NCI-H146 treated with DMSO at 0.1 percent for 48 hours (cell line): ENCODE measurements around the gene TES.

ENCODE experiments used
- DNase-seq: peaks from one replicate; lab custom pipeline; 2025; ENCODE audit not compliant: unreplicated experiment; lab: John Stamatoyannopoulos, UW

The TES gene

DNA sequence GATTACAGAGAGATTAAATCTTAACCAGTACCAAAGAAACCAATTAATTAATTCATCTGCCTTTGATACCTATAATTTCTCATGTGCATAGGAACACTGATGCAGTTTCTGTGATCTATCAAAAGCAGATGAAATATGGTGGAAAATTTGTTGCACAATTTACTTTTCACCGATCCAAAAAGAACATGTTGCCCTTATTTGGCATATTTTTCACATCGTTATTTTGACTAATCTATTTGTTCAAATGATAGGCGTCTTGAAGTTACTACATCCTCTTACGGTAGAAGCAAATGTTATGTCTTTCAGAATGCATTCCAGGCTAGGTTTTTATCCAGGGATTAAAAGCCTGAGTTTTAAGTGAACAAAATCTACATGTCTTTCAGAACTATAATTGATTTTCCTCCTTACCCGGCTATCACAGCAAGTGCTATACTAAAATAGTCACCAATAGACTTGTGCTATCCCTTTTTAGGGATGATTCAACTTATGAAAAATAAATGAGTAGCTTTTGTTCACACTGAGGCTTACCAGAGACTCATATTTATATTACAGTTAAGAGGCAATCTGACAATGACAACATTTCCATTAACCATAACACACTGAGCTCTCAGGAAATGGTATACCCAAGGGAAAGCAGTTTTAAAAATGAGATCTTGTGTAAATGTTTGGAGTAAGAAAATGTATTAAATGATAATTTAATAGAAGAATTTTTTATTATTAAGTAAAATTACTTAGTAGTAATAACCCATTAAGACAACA lies 16.8 kb upstream of the TES start:
- no peak for DNase-seq

- no peak for DNase-seq
These were observed 16.2 kb upstream of the TES start for GRCh38 chr7:116194115-116194514.

- DNase-seq = no peak
These were observed 14.9 kb upstream of the TES start for GRCh38 chr7:116195451-116195850.

- no peak for DNase-seq
These were observed 13.4 kb upstream of the TES start for GRCh38 chr7:116196947-116197346.

DNA sequence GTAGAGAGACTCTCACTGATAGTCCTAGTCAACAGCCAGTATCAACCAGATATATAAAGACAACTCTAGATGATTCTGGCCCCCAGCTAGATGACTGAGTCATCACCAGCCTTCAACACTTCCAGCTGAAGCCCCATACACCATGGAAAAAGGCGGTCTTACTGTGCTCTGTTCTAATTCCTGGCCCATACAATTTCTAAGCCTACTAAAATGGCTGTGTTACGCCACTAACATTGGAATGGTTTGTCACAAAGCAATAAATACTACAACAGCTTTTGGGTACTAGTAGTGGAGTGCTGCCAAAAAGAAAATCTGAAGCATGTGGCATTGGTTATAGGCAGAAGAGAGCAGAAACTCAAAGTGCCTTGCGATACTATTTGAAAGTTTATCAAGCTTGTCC lies 13.0 kb upstream of the TES start:
- no peak for DNase-seq

- DNase-seq = no peak
These were observed 11.5 kb upstream of the TES start for GRCh38 chr7:116198748-116199410.

DNA sequence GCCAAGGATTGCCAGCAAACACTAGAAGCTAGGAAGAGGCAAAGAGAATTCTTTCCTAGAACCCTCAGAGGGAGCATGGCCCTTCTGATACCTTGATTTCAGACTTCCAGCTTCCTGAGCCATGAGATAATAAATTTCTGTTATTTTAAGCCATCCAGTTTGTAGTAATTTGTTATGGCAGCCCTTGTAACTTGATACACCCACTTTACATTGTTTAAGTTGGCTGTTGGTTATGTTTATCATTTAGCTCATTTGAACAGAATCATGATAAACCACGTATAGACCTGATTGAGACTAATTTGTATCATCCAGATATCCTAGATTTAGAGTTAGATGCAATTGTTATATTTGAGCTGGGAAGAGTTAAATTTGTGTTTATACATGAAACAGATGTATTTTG lies 9.4 kb upstream of the TES start:
- no peak for DNase-seq

DNA sequence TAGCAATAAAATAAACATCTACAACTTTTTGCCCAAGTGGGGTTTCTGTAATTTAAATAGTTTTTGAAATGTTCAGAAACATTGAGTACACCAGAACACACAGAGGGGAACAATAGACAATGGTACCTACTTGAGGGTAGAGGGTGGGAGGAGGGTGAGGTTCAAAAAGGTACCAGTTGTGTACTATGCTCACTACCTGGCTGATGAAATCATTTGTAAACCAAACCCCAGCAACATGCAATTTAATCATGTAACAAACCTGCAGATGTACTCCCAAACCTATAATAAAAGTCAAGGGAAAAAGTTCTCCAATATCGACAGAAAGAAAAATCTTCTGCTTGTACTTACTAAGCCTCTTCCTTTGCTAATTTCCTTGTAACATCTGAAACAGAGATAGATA lies 4.2 kb upstream of the TES start:
- DNase-seq = no peak

GRCh38 chr7:116208919-116209318 lies 1.4 kb upstream of the TES start:
- no peak for DNase-seq

GRCh38 chr7:116209561-116210070 lies 723 bp upstream of the TES start:
- no peak for DNase-seq

DNA sequence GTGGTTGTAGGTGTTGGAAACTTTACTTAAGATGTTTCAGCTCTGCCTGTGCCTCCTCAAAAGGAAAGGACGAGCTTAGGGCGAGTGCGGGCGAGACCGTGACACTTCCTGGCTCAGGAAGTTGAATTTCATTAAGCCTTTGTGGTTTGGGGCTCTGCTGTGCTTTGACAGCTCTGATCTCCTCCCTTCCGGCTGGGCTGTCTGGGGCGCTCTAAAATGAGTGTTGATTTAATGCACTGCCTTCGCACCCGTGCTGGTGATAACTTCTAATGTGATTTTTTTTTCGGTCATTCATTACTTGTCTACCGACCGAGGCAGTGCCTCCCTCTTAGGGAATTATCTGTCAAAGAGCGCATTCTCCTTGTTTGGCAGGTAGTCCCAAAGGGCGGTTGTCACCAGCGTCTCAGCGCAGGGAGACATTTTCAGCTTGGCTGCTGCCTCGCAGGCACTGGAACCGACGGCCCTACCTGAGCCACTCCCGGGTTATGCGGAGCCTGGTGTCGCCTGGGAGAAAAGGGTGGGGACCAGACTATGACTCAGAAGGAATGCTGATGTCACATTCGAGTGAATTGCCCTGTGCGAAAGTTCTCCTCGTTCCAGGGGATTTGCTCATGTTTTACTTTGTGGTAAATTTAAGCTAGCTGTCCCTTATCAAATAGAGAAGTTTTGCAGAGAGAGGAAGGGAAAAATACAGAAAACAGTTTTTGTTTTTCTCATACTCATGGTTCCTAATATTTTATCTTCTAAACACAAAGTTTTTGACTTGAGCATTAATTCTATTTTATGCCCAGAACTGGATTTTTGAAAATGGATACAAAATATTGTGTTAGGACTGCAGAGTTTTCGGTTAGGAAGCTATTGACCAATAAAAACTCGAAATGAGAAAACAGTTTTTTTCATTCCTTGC lies 920 bp downstream of the TES start:
- DNase-seq = no peak

- no peak for DNase-seq
These were observed 1.7 kb downstream of the TES start for GRCh38 chr7:116211913-116212596.

DNA sequence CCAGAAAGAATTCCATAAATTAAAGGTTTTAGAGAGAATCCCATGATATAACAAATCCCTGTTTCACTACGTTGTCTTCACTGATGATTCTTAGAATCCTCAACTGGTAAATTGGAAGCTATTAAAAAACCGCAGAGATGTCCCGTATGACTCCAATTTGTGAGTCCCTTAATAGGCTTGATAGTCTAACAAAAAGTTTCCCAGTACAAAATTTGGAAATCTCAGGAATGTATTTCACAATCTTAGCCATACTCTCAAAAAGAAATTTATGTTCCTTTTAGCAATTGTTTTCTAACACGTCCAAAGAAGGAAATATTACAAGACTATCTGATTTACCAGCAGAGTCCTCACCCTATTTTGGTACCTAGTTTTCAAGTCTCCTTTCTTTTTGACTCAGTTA lies 2.5 kb downstream of the TES start:
- DNase-seq = no peak

DNA sequence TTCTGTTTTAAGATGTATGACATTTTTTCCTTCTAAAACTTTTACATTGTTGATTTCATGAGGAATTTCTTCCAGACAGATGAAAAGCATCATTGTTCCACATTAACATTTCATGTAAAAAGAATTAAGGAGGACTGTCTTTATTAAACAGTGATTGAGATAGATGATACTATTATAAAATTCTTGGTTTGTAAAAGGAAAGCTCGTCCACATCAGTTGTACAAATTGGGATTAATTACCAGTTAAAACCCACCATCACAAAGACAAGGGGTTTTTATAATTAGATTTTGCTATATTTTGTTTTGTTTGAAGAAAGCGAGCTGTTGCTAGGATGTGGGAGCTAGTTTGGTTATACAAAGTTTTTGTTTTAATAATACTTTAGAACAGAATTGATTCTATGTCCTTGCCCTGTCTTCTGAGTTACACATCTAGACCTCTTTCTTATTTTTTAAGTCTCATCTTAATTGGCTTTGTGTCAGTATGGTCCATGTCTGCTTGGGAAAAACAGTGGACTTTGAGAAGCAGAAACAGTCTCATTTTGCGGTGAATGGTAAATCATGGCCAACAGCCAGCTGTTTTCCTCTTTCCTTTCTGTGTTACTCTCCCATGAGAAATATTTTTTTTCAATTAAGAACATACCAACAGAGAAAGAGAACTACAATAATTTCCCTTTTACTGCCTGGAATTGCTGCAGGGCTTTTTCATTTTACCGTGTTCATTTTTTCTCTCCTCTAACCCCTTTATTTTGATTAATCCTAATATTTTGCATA lies 3.2 kb downstream of the TES start:
- no peak for DNase-seq

- DNase-seq = no peak
These were observed 4.6 kb downstream of the TES start for GRCh38 chr7:116214921-116215320.

DNA sequence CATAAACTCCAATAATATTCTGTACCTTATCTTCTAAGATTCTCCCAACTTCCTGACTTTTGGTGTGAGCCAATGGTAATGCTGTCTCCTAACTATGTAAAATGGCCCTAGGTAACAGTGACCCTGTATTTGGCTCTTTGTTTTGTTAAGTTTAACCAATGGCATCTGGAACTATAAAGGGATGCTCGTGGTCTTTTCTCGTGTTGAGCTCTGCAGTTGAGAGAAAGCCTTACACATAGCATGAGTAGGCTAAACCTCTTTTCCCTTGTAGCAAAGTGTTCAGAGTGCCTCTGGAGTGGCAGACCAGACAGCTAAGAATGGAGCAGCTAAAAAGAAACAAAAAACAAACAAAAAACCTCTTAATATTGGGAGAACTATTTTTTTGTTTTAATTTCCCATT lies 5.2 kb downstream of the TES start:
- no peak for DNase-seq

GRCh38 chr7:116216956-116217571 lies 6.7 kb downstream of the TES start:
- DNase-seq = no peak

- no peak for DNase-seq
These were observed 7.8 kb downstream of the TES start for GRCh38 chr7:116218051-116218645.

DNA sequence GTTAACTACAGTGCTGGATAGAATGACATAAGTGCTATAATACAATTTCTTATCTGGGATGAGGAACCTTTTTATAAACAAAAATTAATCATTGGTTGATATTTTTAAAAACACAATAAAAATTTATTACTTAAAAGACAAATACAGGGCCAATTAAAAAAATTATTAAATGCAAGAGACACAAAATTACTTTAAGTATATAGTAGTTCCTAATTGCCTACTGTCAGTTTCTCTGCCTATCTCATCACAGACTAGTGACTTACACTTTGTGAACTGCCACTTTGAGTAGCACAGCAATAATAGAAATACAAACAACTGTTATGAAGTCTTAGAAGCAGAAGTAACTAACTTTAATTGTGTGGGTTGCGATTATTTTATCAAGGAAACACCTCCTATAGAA lies 8.4 kb downstream of the TES start:
- no peak for DNase-seq
